Stimulated activated CD4-positive, alpha-beta T cell treated with anti-CD3 and anti-CD28 coated beads, Interleukin-1b, Interleukin-23, amount 100 ng/mL, for 48 hours (primary cell): ENCODE measurements around the gene MICU1.
"Not testable (repeated sequence)": the region's sequence is repeated elsewhere in the genome, so short reads cannot be mapped to it uniquely, and the experiment has no call there.

Experiments used
- DNase-seq: peaks from one replicate; pipeline ENCODE4 v3.0.0-alpha.2; 2020

Gene MICU1

DNA sequence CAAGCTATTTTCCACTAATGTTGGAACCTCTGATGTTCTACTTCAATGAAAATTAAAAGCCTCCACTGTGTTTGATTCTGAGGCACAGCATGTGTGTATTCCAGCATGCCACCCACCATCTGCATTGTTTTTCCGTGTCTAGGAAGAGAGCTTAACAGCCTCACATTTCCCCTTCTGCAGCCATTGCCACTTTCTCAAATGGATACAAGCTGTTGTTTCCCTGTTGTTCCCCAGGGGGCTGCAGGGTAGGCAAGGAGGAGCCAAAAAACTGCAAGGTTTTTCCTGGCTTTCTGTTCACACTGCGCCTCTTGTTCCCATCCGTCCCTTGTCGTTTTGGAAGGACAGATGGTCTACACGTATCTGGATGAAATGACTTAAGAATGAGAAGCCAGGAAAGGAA is 198.9 kb downstream of the MICU1 start:
- DNase-seq = no peak

DNA sequence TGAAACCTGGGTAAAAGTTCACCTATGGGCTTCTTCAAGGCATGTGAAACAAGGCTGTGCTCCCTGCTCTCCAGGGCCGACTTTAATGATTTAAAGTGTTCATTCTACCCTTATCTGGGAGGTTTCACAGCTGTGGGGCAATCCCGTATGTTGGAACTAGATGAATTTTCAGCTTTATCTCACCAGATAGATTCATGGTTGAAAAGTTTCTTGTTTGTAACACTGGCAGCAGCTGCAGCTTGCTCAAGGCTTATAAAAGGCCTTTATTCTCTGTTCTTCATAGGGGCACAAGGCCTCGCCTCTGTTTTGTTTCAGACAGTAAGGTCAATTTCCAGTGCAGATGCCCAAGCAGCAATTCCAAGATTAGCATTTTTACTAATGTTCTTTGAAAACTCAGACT is 200.7 kb downstream of the MICU1 start:
- DNase-seq = no peak

DNA sequence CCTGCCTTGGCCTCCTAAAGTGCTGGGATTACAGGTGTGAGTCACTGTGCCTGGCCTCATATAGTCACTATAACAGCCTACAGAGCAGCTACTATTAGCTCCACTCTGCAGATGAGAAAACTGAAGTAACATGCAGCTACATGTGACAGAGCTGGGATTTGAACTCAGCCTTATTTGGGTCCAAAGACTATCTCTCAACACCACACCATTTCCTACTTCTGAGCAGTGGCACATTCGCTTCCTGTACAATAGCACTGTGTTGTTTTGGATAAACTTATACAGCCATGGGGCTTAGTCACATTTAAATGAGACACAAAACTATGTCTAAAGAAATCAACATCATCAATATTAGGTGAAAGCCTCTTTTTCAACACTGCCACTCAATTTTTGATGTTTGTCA is 201.3 kb downstream of the MICU1 start:
- no peak for DNase-seq

DNA sequence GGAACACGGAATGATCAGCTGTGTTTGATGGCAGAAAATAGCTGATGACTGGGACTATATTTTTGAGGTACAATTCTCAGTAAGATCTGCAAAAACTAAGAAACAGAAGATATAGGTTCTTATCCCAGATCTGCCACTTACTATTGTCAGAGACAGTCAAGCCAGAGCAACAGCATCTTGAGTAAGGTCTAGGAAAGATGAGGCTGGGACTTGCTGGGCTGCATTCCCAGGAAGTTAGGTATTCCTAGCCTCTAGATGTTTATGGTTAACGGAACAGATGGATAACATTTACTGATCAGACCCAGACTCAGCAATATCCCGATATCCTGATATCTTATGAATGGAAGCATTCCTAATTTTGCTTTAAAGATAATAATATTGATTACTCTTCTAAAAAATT is 202.5 kb downstream of the MICU1 start:
- DNase-seq = no peak

DNA sequence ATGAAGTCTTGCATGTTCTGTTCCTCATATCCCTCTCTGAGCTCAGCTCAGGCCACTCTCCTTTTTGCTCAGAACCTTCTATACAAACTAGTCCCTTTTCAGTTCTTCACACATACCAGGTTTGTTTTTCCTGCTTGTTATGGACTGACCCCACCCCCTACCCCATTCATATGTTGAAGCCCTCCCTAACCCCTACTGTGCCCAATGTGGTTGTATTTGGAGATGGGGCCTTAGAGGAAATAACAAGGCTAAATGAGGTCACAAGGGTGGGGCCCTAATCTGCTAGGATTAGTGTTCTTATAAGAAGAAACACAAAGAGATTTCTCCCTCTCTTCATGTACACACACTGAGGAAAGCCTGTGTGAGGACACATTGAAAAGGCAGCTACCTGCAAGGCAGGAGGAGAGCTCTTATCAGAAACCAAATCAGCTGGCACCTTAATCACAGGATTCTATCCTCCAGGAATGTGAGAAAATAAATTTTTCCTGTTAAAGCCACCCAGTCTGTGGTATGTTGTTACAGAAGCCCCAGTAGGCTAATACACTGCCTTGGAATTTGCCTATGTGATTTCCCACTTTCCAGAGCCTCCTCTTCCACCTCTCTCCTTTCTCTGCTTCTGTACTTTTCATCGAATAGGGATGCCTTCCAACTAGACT is 203.9 kb downstream of the MICU1 start:
- DNase-seq = no peak

DNA sequence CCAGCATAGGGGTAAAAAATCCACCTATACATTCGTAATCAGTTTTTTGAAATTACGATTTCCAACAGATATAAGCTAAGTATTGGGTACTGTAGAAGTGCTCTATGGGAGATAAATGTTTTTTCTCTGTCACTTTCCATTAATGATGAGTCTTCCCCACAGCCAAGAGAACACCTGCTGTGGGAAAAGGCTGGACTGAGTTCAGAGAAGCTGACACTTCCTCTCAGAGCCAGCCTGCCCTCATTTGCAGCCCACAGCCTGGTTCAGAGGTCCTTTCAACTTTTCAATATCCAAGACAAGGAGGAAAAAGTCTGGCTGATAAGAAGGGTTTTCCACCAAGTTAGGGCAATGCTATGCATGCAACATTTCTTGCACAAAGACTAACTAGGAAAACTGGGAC is 206.6 kb downstream of the MICU1 start:
- DNase-seq = no peak

DNA sequence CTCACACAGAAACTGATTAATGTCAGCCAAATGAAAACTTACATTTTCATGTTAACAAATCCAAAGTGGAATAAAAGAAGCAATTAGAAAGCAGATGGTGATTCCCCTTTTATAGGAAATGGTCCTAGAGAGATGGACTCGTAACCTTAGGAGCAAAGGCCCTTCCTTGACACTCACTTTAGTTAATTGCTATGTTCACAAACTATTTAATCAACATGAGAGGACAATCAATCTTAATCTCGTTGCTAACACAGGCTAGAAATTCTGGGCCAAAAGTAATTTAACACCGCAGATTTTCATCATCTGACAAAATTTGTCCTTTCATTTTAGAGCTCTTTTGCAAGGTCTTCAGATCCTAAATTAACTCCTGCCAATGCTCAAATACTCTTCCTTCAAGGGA is 207.2 kb downstream of the MICU1 start:
- no peak for DNase-seq

DNA sequence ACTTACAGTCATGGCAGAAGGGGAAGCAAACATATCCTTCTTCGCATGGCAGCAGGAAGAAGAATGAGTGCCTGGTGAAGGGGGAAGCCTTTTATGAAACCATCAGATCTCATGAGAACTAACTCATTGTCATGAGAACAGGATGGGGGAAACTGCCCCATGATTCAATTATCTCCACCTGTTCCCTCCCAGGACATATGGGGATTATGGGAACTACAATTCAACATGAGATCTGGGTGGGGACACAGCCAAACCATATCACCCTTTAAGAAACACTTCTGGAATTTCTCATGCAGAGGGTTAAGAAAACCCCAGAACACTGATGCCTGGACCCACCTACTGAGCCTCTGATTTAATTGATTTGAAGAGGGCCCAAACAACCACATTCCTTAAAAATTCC is 207.9 kb downstream of the MICU1 start:
- no peak for DNase-seq

DNA sequence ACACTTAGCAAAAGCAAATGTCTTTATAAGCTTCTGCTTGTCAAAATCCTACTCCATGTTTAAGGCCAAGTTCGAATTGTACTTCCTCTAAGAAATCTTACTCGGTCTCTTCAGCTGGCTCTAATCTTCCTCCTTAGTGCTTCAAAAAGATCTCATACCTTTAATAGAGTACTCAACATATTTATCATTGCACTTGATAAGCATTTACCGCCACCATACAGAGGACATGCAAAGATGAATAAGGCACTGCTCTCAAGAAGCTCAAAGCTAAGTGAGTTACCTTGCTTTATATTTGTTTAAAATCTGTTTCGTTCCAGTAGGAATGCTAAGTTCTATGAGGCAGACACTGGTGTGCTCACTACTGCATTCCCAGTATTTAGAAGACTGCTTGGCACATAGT is 209.2 kb downstream of the MICU1 start:
- no peak for DNase-seq

DNA sequence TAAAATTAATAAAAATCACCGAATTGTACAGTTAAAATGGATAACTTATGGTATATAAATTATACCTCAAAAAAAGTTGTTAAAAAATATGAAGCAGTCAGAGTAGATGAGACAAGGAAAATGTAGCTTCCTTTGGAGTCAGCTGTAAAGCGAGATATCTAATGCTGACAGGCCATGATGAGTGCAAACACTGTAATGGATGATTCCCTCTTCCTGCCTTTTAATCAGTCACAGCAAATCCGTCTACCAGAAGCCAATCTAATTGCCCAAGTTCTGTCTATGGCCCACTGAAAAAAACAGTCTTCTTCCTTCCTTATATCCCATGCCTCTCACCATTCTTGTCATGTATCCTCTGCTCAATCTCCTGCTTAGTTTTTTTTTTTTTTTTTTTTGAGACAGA is 211.2 kb downstream of the MICU1 start:
- DNase-seq = no peak

DNA sequence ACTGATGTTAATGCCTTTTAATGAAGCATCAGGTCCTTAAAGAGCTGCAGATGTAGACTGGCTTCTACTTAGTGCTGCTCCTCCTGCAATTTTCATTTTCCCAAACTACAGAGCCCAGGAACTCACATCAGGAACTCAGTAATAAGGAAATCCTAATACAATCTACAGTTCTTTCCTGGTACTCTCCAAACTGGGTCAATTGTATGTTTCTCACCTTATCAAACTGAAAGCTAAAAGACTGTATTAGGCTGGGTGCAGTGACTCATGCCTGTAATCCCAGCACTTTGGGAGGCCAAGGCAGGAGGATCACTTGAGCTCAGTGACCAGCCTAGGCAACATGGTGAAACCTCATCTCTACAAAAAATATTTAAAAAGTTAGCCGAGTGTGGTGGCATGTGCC is 216.7 kb downstream of the MICU1 start:
- no peak for DNase-seq

DNA sequence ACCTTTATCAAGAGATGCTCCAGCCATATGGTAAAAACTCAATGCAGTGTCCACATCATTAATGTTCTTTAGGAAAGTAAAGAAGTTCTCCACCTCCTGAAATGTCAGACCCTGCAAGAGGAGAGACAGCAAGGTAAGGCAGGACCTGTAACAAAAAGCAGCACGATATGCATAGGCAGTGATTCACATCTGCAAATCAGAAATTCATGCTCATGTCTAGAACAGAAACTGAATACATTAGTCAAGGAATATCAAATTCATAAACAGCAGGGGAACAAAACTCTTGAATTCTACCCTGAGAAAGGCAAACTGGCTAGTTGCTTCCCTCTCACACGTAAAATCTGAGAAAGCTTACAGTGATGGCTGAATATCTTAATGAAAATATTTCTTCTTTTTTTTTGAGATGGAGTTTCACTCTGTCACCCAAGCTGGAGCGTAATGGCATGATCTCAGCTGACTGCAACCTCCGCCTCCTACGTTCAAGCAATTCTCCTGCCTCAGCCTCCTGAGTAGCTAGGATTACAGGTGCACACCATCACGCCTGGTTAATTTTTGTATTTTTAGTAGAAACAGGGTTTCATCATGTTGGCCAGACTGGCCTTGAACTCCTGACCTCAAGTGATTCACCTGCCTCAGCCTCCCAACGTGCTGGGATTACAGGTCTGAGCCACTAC is 217.8 kb downstream of the MICU1 start:
- DNase-seq = no peak

DNA sequence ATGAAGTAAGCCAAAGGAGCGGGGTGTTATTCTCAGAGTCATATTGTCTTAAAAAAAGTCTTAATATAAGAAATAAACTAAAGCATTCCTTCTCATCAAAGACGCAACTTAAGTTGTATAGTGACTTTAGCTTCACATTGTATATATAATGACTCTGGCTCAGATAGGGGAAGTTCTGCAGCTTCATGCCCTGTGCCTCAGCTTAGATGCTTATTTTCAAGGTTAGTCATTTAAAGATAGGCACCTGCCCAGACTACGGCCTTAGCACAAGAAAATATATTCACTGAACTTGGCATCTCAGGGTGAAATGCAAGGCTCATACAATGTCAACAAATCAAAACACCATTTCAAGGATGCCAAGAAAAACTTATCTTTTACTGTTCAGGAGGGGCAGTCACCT is 218.4 kb downstream of the MICU1 start:
- no peak for DNase-seq

DNA sequence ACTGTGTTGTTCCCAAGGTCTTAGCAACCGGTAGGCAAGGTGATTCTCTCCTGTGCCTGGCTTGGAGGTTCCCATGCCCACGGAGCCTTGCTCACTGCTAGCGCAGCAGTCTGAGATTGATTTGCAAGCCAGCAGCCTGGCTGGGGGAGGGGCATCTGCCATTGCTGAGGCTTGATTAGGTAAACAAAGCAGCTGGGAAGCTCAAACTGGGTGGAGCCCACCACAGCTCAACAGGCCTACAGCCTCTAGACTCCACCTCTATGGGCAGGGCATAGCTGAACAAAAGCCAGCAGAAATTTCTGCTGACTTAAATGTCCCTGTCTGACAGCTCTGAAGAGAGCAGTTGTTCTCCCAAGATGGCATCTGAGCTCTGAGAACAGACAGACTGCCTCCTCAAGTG is 230.3 kb downstream of the MICU1 start:
- DNase-seq = not testable (repeated sequence)

DNA sequence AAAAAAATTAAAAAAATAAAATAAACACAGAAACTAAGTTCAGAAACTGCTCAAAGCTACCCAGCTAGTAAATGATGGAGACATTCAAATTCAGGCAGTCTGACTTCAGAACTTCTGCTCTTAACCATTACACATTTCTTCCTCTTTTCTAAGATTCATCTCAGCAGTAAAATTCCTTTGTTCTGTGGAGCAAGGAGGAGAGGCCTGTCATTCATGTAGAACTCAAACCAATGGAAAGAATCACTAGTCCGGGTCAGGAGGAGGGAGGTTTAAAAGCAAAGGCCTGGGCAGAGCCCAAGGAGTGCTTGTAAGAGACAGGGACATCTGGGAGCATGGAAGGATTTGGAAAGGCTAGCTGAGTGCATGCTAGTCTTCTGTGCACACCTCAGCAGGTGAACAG is 233.3 kb downstream of the MICU1 start:
- no peak for DNase-seq

DNA sequence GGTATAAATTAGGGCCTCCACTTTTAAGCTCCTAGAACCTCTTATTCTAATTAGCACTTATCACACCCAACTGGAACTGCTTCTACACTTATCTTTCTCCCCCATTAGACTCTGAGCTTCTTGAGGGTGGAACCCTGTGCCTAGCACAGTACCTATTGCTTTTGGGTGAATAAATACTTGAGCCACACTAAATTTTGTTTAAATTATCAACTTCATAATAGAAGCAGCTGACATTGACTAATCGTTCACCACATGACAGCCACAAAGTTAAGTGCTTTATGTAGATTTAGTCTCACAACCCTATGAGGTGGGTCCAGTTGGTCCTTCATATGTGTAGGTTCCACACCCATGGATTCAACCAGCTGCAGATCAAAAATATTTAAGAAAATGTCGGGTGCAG is 235.1 kb downstream of the MICU1 start:
- no peak for DNase-seq

DNA sequence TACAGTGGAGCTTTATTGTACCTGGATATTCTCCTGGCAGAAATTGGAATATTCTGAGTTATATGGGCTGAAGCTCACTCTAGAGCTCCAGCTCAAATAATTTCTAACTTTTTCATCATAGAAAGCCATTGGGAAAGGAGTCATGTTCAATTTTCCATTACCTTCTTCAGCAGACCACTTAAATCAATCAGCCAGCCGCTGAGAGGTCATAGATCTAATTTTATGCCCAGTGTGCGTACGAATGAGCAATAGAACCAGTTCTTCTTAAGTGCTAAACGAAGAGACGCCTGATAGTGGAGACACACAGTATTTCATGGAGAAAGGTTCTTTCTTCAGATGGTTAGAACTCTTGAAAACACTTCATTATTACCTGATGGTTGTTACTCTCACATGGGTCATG is 236.2 kb downstream of the MICU1 start:
- DNase-seq = no peak

DNA sequence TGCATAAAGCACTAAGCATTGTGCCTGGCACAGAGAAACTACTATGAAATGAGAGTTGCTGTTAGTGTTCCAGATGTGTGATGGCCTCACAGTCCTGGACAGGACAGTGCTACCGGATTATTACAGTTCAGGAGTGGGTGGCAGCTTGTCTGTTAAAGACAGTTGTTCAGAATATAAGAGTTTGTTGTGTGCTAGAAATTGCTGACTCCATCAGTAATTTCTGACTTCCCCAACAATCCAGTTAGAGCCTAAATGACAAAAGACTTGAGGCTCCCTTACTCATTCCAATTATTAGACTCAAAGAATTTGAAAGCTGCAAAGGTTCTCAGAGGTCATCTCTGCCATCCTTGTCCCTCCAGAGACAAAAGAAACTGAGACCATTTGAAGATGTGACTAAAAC is 236.9 kb downstream of the MICU1 start:
- no peak for DNase-seq

DNA sequence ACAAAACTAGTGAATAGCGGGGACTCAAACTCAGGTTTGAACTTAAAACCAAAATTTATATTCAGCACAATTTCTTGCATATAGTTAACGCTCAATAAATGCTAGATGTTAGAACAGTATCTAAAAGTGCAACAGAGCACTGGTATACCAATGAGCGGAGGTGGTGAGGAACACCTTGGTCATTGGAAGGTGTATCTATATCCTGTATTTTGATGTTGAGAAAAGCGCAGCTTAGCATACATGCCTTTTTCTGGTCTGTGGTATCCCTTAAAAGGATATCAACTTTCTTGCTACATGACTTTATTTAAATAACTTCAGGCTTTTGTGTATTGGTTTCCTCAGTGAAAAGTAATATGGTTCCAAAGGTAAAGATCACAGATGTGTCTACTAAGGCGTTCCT is 237.8 kb downstream of the MICU1 start:
- DNase-seq = no peak

DNA sequence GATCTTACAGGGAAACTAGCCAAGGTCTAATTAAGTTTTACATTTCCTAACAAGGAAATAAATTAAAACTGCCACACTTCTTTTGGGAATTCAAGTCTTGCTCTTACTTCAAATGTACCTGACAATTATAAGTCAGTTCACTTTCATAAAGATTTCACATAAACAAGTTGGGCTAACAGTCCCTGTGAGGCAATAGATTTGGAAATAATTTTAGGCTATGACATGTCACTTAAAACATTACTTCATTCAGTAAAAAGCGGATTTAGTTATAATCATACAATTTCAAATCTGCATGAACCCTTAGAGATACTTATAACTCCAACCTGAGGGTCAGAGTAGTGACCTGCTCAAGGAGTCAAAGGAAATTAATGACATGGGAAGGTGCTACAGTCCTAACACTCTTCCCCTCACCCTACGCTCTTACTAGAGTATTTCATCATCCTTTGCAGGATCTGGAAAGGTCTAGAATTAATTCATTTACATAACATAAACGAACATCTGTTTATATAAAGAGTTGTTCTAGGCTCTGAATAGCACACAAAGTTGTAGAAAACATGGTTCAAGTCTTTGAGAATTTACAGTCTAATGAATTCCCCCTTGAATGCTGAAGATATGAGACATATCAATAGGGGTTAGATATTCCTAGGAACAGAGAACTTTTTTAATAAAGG is 238.8 kb downstream of the MICU1 start:
- no peak for DNase-seq

DNA sequence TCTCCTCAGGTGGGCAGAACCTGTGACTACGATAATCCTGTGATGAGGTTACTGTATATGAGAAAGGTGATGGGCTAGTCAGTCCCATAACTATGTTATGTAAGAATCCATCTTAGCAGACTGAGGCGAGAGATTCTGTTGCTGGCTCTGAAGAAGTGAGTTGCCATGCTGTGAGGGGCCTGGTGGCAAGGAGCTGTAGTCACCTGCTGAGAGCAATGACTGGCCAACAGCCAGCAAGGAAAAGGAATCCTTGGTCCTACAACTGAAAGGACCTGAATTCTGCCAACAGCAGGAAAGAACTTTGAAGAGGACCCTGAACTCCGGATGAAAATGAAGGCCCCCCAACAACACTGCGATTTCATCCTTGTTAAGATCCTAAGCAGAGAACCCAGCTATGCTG is 240.2 kb downstream of the MICU1 start:
- no peak for DNase-seq

DNA sequence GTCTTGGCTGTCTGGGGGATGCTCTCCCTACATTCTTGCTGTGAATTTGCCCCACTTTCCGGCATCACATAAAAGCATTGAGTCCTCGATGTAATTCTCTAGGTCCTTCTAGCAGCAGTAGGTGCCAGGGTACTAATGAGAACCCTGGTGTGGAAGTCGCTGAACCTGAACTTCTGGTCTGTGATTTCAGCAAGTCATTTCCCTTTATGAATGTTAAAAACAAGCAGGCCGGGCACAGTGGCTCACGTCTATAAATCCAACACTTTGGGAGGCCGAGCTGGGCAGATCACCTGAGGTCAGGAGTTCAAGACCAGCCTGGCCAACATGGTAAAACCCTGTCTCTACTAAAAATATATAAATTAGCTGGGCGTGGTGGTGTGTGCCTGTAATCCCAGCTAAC is 240.9 kb downstream of the MICU1 start:
- DNase-seq = not testable (repeated sequence)

DNA sequence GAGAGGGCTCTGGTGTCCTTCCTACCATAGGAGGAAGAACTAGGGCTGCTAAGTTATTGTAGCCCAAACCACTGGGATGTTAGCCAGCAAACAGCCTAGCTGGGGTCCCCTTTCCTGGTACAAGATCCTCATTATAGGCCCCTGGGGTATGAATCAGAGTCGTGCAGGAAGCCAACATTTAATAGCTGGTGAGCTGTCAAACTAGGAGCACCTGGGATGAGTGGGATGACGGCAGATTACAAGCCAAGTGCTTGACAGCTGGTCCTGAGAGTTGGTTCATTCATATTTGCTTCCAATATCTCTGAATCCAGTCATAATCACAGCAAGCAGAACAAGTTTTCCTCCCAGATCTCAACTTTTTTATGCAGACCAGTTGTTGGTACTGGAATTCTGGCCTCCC is 246.1 kb downstream of the MICU1 start:
- no peak for DNase-seq

DNA sequence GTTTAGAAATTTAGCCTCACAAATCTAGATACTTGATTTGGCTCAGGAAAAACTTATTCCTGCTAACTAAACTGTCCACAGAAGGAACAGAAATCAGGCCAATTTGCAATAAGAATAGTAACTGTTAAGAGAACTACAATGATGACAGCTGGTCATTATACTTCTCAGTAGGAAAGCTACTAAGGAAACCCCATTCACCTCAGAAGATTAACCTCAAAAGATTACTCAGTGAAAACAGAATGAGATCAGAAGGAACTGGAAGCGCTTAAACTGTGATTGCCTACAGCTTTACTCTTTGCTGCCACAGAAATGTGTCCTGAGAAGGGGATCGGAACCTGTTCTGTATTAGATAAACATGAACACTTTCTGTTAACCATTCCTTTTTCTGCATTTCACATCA is 246.8 kb downstream of the MICU1 start:
- DNase-seq = no peak

DNA sequence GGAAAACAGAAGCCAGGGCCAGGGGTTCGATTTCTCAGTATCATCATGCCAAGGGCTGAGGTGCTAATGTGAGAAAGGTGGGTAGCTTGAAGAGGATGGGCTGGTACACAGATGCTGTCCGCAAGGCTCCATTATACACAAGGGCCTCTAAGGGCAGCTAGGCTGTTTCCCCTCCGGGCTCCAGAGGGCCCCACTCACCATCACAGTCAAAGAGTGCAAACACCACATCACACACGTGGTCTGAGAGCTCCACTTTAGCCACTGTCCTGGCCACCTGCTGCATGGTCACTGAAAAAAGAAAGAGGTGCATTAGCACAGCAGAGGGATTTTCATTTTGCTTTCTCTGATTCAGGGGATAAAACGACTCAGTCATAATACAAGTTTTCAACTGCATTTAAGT is 250.3 kb downstream of the MICU1 start:
- DNase-seq = no peak
